ENCODE measurements around the gene CITED4.

The CITED4 gene

GRCh38 chr1:40851643-40852042, 10.5 kb downstream of the CITED4 start:
- DNase-seq: no peak

GRCh38 chr1:40849801-40850592, 12.2 kb downstream of the CITED4 start:
- peak; percentile 85 for DNase-seq

- peak; percentile 74 for DNase-seq
These were observed 13.5 kb downstream of the CITED4 start for GRCh38 chr1:40848530-40849189.

- no peak for DNase-seq
These were observed 15.0 kb downstream of the CITED4 start for GRCh38 chr1:40847023-40847745.

- no peak for DNase-seq
These were observed 16.3 kb downstream of the CITED4 start for GRCh38 chr1:40845895-40846294.

DNA sequence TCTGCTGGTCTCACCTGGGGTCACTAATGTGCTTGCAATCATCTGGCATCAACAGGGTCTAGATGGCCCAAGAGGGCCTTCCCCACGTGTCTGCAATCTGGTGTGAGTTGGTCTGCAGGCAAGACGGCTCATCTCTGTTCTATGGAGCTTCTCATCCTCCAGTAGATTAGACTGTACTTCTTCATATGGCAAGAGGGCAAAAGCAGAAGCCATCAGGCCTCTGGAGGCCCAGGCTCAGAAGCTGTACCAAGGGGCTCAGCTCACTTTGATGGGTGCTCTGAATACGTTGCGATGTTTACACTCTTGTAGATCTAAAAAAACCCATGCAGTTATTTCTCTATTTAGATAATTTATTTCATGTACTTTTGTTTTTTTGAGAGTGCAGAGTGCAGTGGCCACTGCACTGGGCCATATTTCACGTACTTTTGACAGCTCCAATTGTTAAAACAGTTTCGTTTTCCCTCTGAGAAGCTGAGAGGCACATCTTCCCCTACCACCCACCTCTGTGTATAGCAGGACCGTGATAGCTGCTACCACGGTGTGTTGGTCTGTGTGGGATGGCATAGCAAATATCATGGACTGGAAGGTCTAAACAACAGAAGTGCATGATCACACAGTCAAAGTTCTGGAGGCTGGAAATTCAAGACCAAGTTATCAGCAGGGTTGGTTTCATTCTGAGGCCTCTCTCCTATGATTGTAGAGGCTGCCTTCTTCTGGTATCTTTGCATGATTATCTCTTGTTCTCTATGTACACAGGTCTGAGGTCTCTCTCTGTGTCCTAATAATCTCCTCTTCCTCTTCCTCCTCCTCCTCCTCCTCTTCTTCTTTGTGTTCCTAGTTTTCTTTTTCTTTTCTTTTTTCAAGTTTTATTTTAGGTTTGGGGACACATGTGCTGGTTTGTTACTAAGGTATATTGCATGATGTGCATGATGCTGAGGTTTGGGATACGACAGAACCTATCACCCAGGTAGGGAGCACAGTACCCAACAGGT, 17.0 kb downstream of the CITED4 start:
- DNase-seq: peak; percentile 79

DNA sequence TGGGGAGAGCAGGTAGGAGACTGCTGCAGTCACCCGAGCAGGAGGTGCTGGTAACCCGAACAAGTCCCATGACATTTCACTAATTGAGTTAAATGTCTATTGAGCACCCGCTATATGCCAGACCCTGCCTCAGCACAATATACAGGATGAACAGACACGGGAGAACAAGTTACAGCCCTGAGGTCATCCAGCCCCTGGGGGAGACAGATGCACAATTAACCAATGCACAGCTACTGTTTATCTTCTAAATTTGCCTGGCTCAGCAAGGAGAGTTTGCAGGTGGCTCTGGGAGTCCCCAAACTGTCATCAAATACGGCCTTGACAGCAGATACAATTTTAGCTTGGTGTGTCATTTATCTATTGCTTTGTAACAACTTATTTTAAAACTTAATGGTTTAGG, 18.1 kb downstream of the CITED4 start:
- DNase-seq: no peak

DNA sequence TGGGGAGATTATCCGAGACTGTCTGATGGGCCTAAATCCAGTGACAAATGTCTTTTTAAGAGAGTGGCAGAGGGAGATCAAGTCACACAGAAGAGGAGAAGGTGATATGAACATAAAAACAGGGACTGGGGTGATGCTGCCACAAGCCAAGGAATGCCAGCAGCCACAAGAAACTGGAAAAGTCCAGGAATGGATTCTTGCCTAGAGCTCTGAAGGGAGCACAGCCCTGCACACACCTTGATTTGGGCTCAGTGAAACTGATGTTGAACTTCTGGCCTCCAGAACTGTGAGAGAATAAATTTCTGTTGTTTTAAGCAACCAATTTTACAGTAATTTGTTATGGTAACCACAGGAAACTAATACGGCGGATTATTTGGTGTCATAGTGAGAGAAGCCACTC, 19.5 kb downstream of the CITED4 start:
- DNase-seq: no peak

- DNase-seq: no peak
These were observed 20.0 kb downstream of the CITED4 start for GRCh38 chr1:40842207-40842606.

GRCh38 chr1:40841602-40842001, 20.6 kb downstream of the CITED4 start:
- no peak for DNase-seq

- peak; percentile 75 for DNase-seq
These were observed 21.4 kb downstream of the CITED4 start for GRCh38 chr1:40840526-40841323.

- no peak for DNase-seq
These were observed 22.2 kb downstream of the CITED4 start for GRCh38 chr1:40839943-40840335.

DNA sequence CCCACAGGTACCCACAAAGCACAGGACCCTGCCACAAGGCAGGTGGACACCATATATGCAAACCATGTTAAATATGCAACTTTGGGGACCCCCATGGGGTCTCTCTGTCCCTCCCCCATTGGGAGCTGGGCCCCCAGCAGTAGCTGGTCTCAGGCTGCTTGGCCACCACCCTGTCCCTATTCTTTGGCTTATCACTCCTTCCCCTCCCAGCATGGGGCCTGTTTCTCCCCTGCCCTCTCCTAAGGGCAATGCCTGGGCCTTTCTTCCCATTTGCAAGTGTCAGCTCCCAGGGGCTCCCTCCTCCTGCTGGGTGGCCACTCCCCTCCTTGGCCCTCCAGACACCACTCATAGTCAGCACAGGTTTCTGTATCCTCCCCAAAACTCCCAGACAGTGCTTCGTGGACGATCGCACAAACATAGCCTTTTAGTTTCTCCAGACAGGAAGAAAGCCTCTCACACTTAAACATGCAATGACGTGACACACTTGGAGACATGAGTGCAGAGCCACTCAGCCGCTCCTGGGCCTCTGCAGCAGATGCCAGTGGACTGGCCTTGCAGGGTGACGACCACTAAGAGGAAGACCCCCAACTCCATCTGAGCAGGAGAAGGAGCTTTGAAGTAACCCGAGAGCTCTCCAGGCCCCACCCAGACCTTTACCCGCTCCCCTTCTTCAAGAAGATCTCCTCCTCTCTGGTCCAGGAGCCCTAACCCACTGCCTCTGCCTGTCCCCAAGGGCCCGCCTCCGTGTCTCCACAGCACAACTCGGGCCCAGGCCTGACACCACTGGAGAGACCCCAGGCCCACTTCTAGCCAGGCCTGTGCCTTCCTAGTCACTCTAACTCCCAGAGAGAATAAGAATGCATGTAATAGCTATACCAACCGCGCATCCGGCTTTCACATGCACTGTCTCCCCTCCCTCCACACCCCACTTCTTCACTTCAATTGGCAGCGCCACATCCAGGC, 22.9 kb downstream of the CITED4 start:
- no peak for DNase-seq

- no peak for DNase-seq
These were observed 23.9 kb downstream of the CITED4 start for GRCh38 chr1:40838045-40838979.

- DNase-seq: no peak
These were observed 24.6 kb downstream of the CITED4 start for GRCh38 chr1:40837601-40838000.

- no peak for DNase-seq
These were observed 25.9 kb downstream of the CITED4 start for GRCh38 chr1:40836283-40836682.

DNA sequence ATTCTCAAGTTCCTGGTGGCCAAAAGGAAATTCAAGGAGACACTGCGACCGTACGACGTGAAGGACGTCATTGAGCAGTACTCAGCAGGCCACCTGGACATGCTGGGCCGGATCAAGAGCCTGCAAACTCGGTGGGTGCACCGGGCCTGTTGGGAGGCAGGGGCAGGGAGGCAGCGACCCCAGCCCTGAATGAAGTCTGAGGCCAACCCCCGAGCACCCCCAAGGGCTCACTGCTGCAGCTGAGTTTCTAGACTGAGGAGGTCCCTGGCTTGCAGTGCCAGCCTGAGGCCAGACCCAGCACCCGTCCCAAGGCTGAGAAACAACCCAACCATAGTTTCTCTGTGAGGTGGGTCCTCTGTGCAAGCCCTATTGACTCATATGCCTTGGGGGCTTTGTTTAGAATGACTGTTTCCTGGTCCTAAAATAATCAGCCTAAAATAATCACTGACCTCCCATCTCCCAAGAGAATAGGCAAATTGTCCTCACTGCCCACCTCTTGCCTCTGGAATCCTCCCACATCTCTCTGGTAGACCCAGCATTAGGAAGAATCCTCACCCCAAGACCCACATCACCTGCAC, 27.1 kb downstream of the CITED4 start:
- no peak for DNase-seq

- DNase-seq: no peak
These were observed 28.2 kb downstream of the CITED4 start for GRCh38 chr1:40833979-40834378.

All from OCI-M1 (cell line).